Epithelial cell of esophagus (primary cell): ENCODE measurements around the gene ITLN2.
A peak's percentile ranks its signal among the peaks of the same experiment; 100 is the strongest.
"Not testable (repeated sequence)": the region's sequence is repeated elsewhere in the genome, so short reads cannot be mapped to it uniquely, and the experiment has no call there.

Source experiments
- DNase-seq: peaks from one replicate; pipeline ENCODE4 v3.0.0; 2010; ENCODE audit warnings: low read depth
- H3K4me3 ChIP-seq: 2 replicates; pipeline ENCODE4 v1.5.1; 2011; ENCODE audit warnings: mild to moderate bottlenecking, low read length, control low read depth
- TF ChIP-seq, protein P1 (sequence below): IDR thresholded peaks from 2 replicates; pipeline ENCODE4 v1.5.1; 2011; ENCODE audit warnings: low read depth, mild to moderate bottlenecking, low read length, control low read depth, inconsistent platforms; ENCODE audit not compliant: insufficient read depth; ENCODE audit errors: missing control alignments

Gene ITLN2

DNA sequence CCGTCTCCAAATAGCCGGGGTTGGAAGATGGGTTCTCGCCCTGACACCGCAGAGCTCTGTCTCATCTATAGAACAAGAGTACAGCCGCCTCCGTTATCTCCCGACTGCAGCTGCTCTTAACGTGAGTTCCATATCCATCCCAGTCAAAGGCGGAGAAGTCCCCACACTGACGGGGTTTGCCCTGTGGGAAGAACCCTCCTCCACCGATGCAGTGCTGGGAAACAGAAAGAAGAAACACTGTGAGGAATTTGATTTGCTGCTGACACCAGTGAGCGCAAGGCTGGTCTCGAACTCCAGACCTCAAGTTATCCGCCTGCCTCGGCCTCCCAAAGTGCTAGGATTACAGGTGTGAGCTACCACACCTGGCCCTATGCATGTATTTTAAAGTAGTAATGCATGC lies 9.5 kb downstream of the ITLN2 start:
- H3K4me3 ChIP-seq = no peak overlapping the region
- TF ChIP-seq, protein P1, sequence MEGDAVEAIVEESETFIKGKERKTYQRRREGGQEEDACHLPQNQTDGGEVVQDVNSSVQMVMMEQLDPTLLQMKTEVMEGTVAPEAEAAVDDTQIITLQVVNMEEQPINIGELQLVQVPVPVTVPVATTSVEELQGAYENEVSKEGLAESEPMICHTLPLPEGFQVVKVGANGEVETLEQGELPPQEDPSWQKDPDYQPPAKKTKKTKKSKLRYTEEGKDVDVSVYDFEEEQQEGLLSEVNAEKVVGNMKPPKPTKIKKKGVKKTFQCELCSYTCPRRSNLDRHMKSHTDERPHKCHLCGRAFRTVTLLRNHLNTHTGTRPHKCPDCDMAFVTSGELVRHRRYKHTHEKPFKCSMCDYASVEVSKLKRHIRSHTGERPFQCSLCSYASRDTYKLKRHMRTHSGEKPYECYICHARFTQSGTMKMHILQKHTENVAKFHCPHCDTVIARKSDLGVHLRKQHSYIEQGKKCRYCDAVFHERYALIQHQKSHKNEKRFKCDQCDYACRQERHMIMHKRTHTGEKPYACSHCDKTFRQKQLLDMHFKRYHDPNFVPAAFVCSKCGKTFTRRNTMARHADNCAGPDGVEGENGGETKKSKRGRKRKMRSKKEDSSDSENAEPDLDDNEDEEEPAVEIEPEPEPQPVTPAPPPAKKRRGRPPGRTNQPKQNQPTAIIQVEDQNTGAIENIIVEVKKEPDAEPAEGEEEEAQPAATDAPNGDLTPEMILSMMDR = no peak
- DNase-seq = no peak

DNA sequence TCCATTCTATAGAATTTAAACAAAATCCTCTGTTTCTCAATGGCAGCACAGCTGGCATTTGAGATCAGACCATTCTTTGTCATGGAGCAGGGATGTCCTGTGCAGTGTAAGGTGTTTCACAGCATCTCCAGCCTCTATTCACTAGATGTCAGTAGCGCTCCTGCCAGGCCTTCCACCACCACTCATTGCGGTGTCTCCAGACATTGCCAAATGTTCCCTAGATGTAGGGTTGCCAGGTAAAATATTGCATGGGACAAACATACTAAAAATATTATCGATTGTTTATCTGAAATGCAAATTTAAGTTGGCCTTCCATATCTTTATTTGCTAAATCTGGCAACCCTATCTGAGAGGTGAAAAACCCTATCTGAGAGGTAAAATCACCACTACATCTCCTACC lies 11.7 kb downstream of the ITLN2 start:
- H3K4me3 ChIP-seq = no peak overlapping the region
- DNase-seq = peak; percentile 38
- TF ChIP-seq, protein P1 = peak; percentile 65

DNA sequence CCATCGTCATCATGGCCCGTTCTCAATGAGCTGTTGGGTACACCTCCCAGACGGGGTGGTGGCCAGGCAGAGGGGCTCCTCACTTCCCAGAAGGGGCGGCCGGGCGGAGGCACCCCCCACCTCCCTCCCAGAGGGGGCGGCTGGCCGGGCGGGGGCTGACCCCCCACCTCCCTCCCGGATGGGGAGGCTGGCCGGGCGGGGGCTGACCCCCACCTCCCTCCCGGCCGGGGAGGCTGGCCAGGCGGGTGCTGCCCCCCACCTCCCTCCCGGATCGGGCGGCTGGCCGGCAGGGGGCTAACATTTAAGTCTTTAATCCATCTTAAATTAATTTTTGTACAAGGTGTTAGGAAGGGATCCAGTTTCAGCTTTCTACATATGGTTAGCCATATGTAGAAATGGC lies 17.9 kb downstream of the ITLN2 start:
- H3K4me3 ChIP-seq, DNase-seq: not testable (repeated sequence)

DNA sequence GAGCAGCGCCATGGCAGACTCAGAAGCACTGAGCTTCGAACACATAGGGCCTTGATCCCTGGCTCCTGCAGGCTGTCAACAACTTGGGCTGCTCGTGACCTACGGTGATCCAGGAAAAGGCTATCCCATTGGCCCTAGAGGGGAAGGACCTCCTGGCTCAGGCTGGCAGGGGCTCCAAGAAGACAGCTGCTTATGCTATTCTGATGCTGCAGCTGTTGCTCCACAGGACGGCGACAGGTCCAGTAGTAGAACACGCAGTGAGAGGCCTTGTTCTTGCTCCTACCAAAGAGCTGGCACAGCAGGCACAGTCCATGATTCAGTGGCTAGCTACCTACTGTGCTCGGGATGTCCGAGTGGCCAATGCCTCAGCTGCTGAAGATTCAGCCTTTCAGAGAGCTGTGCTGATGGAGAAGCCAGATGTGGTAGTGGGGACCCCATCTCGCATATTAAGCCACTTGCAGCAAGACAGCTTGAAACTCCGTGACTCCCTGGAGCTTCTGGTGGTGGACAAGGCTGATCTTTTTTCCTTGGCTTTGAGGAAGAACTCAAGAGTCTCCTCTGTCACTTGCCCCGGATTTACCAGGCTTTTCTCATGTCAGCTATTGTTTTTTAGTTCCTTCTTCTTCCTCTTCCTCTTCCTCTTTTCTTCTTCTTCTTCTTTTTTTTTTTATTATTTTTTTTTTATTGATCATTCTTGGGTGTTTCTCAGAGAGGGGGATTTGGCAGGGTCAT lies 18.9 kb downstream of the ITLN2 start:
- TF ChIP-seq, protein P1 = no peak
- no peak for DNase-seq
- no peak overlapping the region for H3K4me3 ChIP-seq

DNA sequence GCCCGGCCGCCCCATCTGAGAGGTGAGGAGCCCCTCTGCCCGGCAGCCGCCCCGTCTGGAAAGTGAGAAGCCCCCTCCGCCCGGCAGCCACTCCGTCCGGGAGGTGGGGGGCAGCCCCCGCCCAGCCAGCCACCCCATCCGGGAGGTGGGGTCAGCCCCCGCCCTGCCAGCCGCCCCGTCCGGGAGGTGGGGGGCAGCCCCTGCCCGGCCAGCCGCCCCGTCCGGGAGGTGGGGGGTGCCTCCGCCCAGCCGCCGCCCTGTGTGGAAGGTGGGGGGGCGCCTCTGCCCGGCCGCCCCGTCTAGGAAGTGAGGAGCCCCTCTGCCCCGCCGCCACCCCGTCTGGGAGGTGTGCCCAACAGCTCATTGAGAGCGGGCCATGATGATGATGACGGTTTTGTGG lies 21.3 kb downstream of the ITLN2 start:
- H3K4me3 ChIP-seq, DNase-seq: not testable (repeated sequence)

DNA sequence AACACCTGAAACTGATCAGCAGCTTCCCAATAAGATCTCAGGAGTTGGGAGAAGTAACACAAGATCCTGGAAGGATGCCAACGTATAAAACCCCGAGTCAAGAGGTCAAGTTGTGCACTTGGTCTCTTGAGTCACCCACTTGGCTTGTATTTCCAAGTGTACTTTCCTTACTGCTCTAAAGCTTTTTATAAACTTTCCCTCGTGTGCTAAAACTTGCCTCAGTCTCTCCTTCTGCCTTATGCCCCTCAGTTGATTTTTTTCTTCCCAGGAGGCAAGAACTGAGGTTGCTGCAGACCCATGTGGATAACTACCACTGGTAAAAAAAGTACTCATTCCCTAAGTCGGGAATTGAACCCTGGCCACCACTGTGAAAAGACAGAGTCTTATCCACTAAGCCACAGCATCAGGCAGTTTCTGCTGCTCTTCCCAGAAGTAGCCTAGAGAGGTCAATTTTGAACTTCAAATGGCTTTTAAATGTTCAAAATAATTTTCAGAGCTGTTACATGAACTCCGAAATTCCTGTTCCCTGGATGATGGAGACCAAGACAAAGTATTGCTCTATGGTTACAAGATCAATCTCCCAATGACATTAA lies 28.9 kb downstream of the ITLN2 start:
- TF ChIP-seq, protein P1 = no peak
- peak; percentile 5 for DNase-seq
- H3K4me3 ChIP-seq = no peak overlapping the region

DNA sequence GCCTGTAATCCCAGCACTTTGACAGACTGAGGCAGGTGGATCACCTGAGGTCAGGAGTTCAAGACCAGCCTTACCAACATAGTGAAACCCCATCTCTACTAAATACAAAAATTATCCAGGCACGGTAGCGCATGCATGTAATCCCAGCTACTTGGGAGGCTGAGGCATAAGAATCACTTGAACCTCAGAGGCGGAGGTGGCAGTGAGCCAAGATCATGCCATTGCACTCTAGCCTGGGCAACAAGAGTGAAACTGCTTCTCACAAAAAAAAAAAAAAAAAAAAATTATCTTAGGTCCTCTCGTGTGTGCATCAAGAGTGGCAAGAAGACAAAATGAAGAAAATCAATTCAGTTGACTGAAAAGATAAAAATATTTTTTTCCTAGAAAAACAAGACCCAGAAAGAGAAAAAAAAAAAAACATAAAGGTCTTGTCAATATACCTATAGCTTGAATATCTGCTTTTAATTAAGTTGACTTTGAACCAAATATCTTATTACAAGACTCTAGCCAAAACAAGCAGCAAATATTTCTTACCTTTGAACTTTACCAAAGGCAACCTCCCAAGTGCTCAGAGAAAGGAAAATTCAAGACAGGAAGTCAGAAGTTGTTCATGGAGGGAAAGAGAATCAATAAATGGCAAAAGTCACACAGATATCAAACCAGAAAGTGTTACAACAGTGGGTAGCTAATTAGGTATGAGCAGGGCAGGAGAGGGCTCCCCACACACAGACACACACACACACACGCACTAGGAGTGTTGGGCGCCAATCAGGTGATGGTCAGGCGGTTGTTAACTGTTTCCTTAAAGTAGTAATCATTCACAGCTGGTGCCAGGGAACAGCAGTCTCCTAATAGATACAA lies 29.6 kb downstream of the ITLN2 start:
- H3K4me3 ChIP-seq = no peak overlapping the region
- DNase-seq = no peak
- TF ChIP-seq, protein P1 = no peak
